ENCODE results near the gene PRSS53.

Gene PRSS53

DNA sequence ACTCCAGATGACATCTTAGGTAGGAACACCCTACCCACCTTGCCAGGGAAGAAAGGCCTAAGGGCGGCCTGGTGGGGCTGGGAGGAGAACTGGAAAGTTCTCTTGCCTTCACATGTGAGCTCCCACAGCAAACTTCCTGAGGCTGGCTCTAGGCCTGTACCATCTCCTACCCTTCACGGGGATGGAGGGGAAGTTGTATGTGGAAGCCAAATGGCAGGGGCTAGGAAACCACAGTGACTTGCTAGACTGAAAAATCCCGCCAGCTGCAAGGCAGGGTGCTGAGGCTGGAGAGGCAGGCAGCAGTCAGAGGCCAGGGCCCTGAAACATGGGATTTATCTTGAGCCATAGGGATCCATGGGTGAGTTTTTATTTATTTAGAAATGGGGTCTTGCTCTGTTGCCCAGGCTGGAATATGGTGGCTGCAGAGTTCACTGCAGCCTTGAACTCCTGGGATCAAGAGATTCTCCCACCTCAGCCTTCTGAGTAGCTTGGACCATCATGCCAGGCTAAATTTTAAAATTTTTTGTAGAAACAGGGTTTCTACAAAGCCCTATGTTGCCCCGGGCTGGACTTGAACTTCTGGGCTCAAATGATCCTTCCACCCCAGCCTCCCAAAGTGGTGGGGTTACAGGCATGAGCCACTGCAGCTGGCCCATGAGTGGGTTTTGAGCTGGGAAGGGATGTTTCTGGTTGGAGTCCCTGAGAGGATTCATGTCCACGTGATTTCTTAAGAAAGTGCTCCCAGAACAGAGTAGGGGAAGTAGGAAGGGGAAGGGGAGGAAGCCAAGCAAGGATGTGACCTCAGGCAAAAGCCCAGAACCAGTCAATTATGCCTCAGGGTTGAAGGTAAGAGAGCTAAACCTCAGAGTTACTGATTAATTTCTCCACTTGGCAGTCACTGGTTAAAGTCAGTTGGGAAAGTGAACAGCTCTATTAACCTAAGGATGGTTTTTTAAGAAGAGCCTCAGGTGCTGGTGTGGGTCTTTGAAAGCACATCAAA, 24.7 kb upstream of the PRSS53 start:
- H3K27ac ChIP-seq (ENCODE audit: low read depth, low read length), result no peak overlapping the region
- H3K23ac ChIP-seq (ENCODE audit: low read length), result no peak overlapping the region
- H3K4ac ChIP-seq (ENCODE audit: low read depth, low read length), result no peak overlapping the region
- peaks cover 4% of the 10 kb centered on the region for H3K36me3 ChIP-seq (ENCODE audit: control insufficient read depth, insufficient read depth, low read length)
- H3K18ac ChIP-seq (ENCODE audit: low read length), result no peak overlapping the region
- WGBS (ENCODE audit: extremely low coverage, insufficient coverage, low lambda C conversion rate), result no CpG with 5 or more reads among the region's 5 CpGs
- peaks cover 9% of the 10 kb centered on the region for H3K79me1 ChIP-seq (ENCODE audit: low read length)
- H3K9ac ChIP-seq (ENCODE audit: low read length), result no peak overlapping the region
- no peak overlapping the region for H2BK15ac ChIP-seq (replicated peaks; ENCODE audit: low read depth)
- no peak overlapping the region for H2BK120ac ChIP-seq (ENCODE audit: low read depth, low read length)
- H3K4me3 ChIP-seq (ENCODE audit: low read length), result no peak overlapping the region
- no peak overlapping the region for H2BK5ac ChIP-seq (ENCODE audit: low read length)
- DNase-seq, result no peak
- no peak overlapping the region for H3K56ac ChIP-seq (ENCODE audit: low read length)
- H3K79me2 ChIP-seq (ENCODE audit: control insufficient read depth, insufficient read depth, low read length), result peaks cover 5% of the 10 kb centered on the region
- no peak overlapping the region for H4K8ac ChIP-seq (ENCODE audit: low read depth, low read length)
- no peaks in the 10 kb centered on the region for H3K27me3 ChIP-seq (ENCODE audit: insufficient read depth, low read length, poor library complexity)
- no peak overlapping the region for H4K5ac ChIP-seq (ENCODE audit: low read length)
- H3K4me1 ChIP-seq (ENCODE audit: control insufficient read depth, low read depth, low read length), result no peaks in the 10 kb centered on the region
- no peak overlapping the region for H3K4me2 ChIP-seq (ENCODE audit: low read length)
- no peak overlapping the region for H2AK5ac ChIP-seq (ENCODE audit: low read length)

DNA sequence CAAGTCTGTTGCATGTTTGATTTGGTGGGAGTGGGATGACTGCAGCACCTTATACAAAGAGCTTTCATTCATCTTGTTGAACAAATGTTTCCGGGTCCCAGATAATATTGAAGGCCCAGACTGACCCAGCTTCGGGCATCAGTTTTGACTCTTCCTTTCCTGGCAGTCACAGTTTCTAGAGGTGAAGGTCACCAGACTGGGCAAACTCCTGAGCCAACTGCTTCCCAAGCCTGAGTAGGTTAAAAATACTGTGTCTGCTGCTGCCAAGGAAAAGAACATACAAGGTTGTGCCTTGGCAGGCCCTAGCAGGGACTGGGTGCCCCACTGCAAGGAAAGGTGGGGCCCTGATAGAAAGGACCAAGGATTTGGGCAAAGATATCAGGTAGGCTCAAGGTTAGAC, 24.0 kb upstream of the PRSS53 start:
- H2BK120ac ChIP-seq (ENCODE audit: low read depth, low read length), result no peak overlapping the region
- H3K18ac ChIP-seq (ENCODE audit: low read length), result no peak overlapping the region
- no peak overlapping the region for H2AK5ac ChIP-seq (ENCODE audit: low read length)
- no peak overlapping the region for H3K56ac ChIP-seq (ENCODE audit: low read length)
- no peak overlapping the region for H3K4ac ChIP-seq (ENCODE audit: low read depth, low read length)
- peaks cover 4% of the 10 kb centered on the region for H3K79me1 ChIP-seq (ENCODE audit: low read length)
- no peak overlapping the region for H4K8ac ChIP-seq (ENCODE audit: low read depth, low read length)
- H3K4me3 ChIP-seq (ENCODE audit: low read length), result no peak overlapping the region
- no peak overlapping the region for H3K9ac ChIP-seq (ENCODE audit: low read length)
- no peak overlapping the region for H2BK5ac ChIP-seq (ENCODE audit: low read length)
- no peak overlapping the region for H3K27ac ChIP-seq (ENCODE audit: low read depth, low read length)
- H3K36me3 ChIP-seq (ENCODE audit: control insufficient read depth, insufficient read depth, low read length), result peaks cover 4% of the 10 kb centered on the region
- no peaks in the 10 kb centered on the region for H3K4me1 ChIP-seq (ENCODE audit: control insufficient read depth, low read depth, low read length)
- no peak overlapping the region for H2BK15ac ChIP-seq (replicated peaks; ENCODE audit: low read depth)
- no peaks in the 10 kb centered on the region for H3K27me3 ChIP-seq (ENCODE audit: insufficient read depth, low read length, poor library complexity)
- no peaks in the 10 kb centered on the region for H3K79me2 ChIP-seq (ENCODE audit: control insufficient read depth, insufficient read depth, low read length)
- no peak overlapping the region for H4K5ac ChIP-seq (ENCODE audit: low read length)
- no peak for DNase-seq
- no CpG with 5 or more reads among the region's 2 CpGs for WGBS (ENCODE audit: extremely low coverage, insufficient coverage, low lambda C conversion rate)
- no peak overlapping the region for H3K23ac ChIP-seq (ENCODE audit: low read length)
- H3K4me2 ChIP-seq (ENCODE audit: low read length), result no peak overlapping the region

DNA sequence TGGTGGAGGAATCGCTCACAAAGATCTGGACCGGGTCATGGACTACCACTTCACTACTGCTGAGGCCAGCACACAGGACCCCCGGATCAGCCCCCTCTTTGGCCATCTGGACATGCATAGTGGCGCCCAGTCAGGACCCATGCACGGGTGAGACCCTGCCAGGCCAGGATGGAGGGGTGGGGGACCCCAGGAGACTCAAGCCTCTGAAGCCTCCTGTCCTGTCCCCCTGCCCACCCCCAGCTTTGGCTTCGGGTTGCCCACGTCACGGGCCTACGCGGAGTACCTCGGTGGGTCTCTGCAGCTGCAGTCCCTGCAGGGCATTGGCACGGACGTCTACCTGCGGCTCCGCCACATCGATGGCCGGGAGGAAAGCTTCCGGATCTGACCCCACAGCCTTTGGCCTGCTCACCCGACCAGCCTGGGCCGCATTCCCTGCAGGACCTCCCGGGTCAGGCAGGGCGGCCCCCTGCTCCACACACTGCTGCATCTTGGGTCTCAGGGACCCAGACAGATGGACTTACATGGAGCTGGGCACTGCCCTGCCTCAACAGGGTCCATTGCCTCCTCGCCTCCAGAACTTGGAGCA, 23.2 kb upstream of the PRSS53 start:
- no peaks in the 10 kb centered on the region for H3K27me3 ChIP-seq (ENCODE audit: insufficient read depth, low read length, poor library complexity)

DNA sequence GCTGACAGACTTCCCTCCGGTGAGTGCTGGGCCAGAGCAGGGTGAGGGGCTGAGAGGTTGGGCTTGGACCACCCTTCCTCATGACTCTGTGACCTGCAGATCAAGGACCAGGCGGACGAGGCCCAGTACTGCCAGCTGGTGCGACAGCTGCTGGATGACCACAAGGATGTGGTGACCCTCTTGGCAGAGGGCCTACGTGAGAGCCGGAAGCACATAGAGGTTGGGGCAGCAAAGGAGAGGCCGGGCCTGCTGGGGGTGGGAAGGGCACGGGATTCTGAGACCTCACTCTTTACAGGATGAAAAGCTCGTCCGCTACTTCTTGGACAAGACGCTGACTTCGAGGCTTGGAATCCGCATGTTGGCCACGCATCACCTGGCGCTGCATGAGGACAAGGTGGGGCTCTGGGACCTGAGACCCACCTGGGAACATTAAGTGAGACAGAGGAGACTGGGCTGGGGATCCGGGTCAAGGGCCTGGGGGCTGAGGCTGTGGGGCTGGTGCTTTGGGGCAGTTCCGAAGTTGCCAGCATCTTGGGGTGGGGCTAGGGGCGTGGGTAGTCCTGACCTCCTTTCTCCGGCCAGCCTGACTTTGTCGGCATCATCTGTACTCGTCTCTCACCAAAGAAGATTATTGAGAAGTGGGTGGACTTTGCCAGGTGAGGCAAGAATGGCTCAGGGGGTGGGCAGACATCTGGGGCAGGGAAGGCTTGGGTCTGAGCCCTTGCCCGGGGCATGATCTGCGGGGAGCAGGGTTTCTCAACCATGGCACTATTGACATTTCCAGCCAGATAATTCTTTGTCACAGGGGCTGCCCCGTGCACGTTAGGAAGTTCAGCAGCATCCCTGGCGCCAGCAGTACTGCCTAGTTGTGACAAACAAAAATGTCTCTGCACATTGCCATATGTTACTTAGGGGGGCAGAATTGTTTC, 21.6 kb upstream of the PRSS53 start:
- Histone ChIP-seq H3K79me1 (ENCODE audit: low read length) (peaks cover 4% of the 10 kb centered on the region), H3K4me1 (ENCODE audit: control insufficient read depth, low read depth, low read length) (no peaks in the 10 kb centered on the region), H3K36me3 (ENCODE audit: control insufficient read depth, insufficient read depth, low read length) (peaks cover 4% of the 10 kb centered on the region), H3K18ac (ENCODE audit: low read length) (no peak overlapping the region), H4K8ac (ENCODE audit: low read depth, low read length) (no peak overlapping the region), H3K9ac (ENCODE audit: low read length) (no peak overlapping the region), H2BK5ac (ENCODE audit: low read length) (no peak overlapping the region), H3K27me3 (ENCODE audit: insufficient read depth, low read length, poor library complexity) (no peaks in the 10 kb centered on the region), H3K23ac (ENCODE audit: low read length) (no peak overlapping the region), H3K27ac (ENCODE audit: low read depth, low read length) (no peak overlapping the region), H4K5ac (ENCODE audit: low read length) (no peak overlapping the region), H2AK5ac (ENCODE audit: low read length) (no peak overlapping the region), H2BK120ac (ENCODE audit: low read depth, low read length) (no peak overlapping the region), H2BK15ac (replicated peaks; ENCODE audit: low read depth) (no peak overlapping the region), H3K79me2 (ENCODE audit: control insufficient read depth, insufficient read depth, low read length) (no peaks in the 10 kb centered on the region), H3K4me2 (ENCODE audit: low read length) (no peak overlapping the region), H3K56ac (ENCODE audit: low read length) (no peak overlapping the region), H3K4ac (ENCODE audit: low read depth, low read length) (no peak overlapping the region), H3K4me3 (ENCODE audit: low read length) (no peak overlapping the region)
- DNase-seq, result no peak
- WGBS (ENCODE audit: extremely low coverage, insufficient coverage, low lambda C conversion rate), result no CpG with 5 or more reads among the region's 26 CpGs

More for the DNA sequence above, 23.2 kb upstream of the PRSS53 start:
- WGBS (ENCODE audit: extremely low coverage, insufficient coverage, low lambda C conversion rate), result no CpG with 5 or more reads among the region's 23 CpGs
- Histone ChIP-seq H3K79me2 (ENCODE audit: control insufficient read depth, insufficient read depth, low read length) (no peaks in the 10 kb centered on the region), H3K4me3 (ENCODE audit: low read length) (no peak overlapping the region), H3K56ac (ENCODE audit: low read length) (no peak overlapping the region), H3K27ac (ENCODE audit: low read depth, low read length) (no peak overlapping the region), H3K36me3 (ENCODE audit: control insufficient read depth, insufficient read depth, low read length) (peaks cover 4% of the 10 kb centered on the region), H3K4ac (ENCODE audit: low read depth, low read length) (no peak overlapping the region), H3K4me2 (ENCODE audit: low read length) (no peak overlapping the region), H4K5ac (ENCODE audit: low read length) (no peak overlapping the region), H4K8ac (ENCODE audit: low read depth, low read length) (no peak overlapping the region), H2AK5ac (ENCODE audit: low read length) (no peak overlapping the region), H3K18ac (ENCODE audit: low read length) (no peak overlapping the region), H3K9ac (ENCODE audit: low read length) (no peak overlapping the region), H2BK120ac (ENCODE audit: low read depth, low read length) (no peak overlapping the region), H3K4me1 (ENCODE audit: control insufficient read depth, low read depth, low read length) (no peaks in the 10 kb centered on the region), H2BK15ac (replicated peaks; ENCODE audit: low read depth) (no peak overlapping the region), H3K79me1 (ENCODE audit: low read length) (peaks cover 4% of the 10 kb centered on the region), H2BK5ac (ENCODE audit: low read length) (no peak overlapping the region), H3K23ac (ENCODE audit: low read length) (no peak overlapping the region)
- no peak for DNase-seq

DNA sequence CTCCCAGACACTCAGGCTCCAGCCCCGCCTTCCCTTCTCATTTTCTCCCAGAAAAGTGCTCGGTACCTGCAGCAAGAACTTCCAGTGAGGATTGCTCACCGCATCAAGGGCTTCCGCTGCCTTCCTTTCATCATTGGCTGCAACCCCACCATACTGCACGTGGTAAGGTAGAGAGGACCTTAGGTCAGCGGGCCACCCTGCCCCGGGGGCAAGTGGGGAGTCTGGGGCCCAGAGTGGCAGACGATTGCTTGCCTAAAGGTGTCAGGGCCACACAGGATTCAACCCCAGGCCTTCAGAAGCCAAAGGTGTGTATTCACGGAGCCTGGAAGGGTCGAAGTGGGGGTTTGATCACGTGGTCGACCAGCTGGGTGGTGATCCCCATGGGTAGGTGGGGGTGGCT, 20.9 kb upstream of the PRSS53 start:
- DNase-seq, result no peak
- no peak overlapping the region for H2BK5ac ChIP-seq (ENCODE audit: low read length)
- H3K9ac ChIP-seq (ENCODE audit: low read length), result no peak overlapping the region
- H3K4me3 ChIP-seq (ENCODE audit: low read length), result no peak overlapping the region
- no peak overlapping the region for H4K8ac ChIP-seq (ENCODE audit: low read depth, low read length)
- no peaks in the 10 kb centered on the region for H3K4me1 ChIP-seq (ENCODE audit: control insufficient read depth, low read depth, low read length)
- no peak overlapping the region for H3K56ac ChIP-seq (ENCODE audit: low read length)
- no peak overlapping the region for H2BK120ac ChIP-seq (ENCODE audit: low read depth, low read length)
- H2BK15ac ChIP-seq (replicated peaks; ENCODE audit: low read depth), result no peak overlapping the region
- no peak overlapping the region for H3K4me2 ChIP-seq (ENCODE audit: low read length)
- no peak overlapping the region for H3K23ac ChIP-seq (ENCODE audit: low read length)
- H3K27ac ChIP-seq (ENCODE audit: low read depth, low read length), result no peak overlapping the region
- no peak overlapping the region for H2AK5ac ChIP-seq (ENCODE audit: low read length)
- no peak overlapping the region for H3K18ac ChIP-seq (ENCODE audit: low read length)
- no CpG with 5 or more reads among the region's 12 CpGs for WGBS (ENCODE audit: extremely low coverage, insufficient coverage, low lambda C conversion rate)
- H3K4ac ChIP-seq (ENCODE audit: low read depth, low read length), result no peak overlapping the region
- H3K36me3 ChIP-seq (ENCODE audit: control insufficient read depth, insufficient read depth, low read length), result peaks cover 4% of the 10 kb centered on the region
- no peaks in the 10 kb centered on the region for H3K79me2 ChIP-seq (ENCODE audit: control insufficient read depth, insufficient read depth, low read length)
- H3K27me3 ChIP-seq (ENCODE audit: insufficient read depth, low read length, poor library complexity), result no peaks in the 10 kb centered on the region
- H3K79me1 ChIP-seq (ENCODE audit: low read length), result peaks cover 4% of the 10 kb centered on the region
- no peak overlapping the region for H4K5ac ChIP-seq (ENCODE audit: low read length)

Data from mesendoderm (in vitro differentiated cells).